HEK293 (cell line): Measurements from ENCODE around the gene TPGS2.

Source experiments
- KLF9 ChIP-seq: fragments of 450-650 bp; formaldehyde crosslinking; IDR thresholded peaks from 2 replicates; pipeline ENCODE4 v1.5.1; 2016; ENCODE audit warnings: missing biosample characterization, missing genetic modification characterization, low read depth
- OSR2 ChIP-seq: fragments of 450-650 bp; formaldehyde crosslinking; IDR thresholded peaks from 2 replicates; pipeline ENCODE4 v1.5.1; 2016; ENCODE audit warnings: missing biosample characterization, missing genetic modification characterization
- SCRT2 ChIP-seq: fragments of 450-650 bp; formaldehyde crosslinking; IDR thresholded peaks from 2 replicates; pipeline ENCODE4 v1.5.1; 2016; ENCODE audit warnings: missing biosample characterization, missing genetic modification characterization
- SP2 ChIP-seq: fragments of 450-650 bp; formaldehyde crosslinking; IDR thresholded peaks from 2 replicates; pipeline ENCODE4 v1.5.1; 2016; ENCODE audit warnings: missing biosample characterization, missing genetic modification characterization
- ZBTB48 ChIP-seq: fragments of 450-650 bp; formaldehyde crosslinking; IDR thresholded peaks from 2 replicates; pipeline ENCODE4 v1.5.1; 2016; ENCODE audit warnings: missing biosample characterization, missing genetic modification characterization
- ZFHX2 ChIP-seq: fragments of 450-650 bp; formaldehyde crosslinking; conservative IDR thresholded peaks from 2 replicates; pipeline ENCODE4 v1.5.1; 2016; ENCODE audit warnings: missing biosample characterization, missing genetic modification characterization
- ZNF2 ChIP-seq: fragments of 450-650 bp; formaldehyde crosslinking; IDR thresholded peaks from 2 replicates; pipeline ENCODE4 v1.5.1; 2016; ENCODE audit warnings: missing biosample characterization, missing genetic modification characterization
- ZNF221 ChIP-seq: fragments of 450-650 bp; formaldehyde crosslinking; IDR thresholded peaks from 2 replicates; pipeline ENCODE4 v1.5.1; 2017; ENCODE audit warnings: missing biosample characterization, missing genetic modification characterization, borderline replicate concordance
- ZNF223 ChIP-seq: fragments of 450-650 bp; formaldehyde crosslinking; IDR thresholded peaks from 2 replicates; pipeline ENCODE4 v1.5.1; 2016; ENCODE audit warnings: missing biosample characterization, missing genetic modification characterization
- ZNF302 ChIP-seq: fragments of 450-650 bp; formaldehyde crosslinking; IDR thresholded peaks from 2 replicates; pipeline ENCODE4 v1.5.1; 2016; ENCODE audit warnings: missing biosample characterization, missing genetic modification characterization, low read depth
- ZNF350 ChIP-seq: fragments of 450-650 bp; formaldehyde crosslinking; IDR thresholded peaks from 2 replicates; pipeline ENCODE4 v1.5.0; 2017; ENCODE audit warnings: missing biosample characterization, mild to moderate bottlenecking, missing genetic modification characterization
- ZNF37A ChIP-seq: fragments of 450-650 bp; IDR thresholded peaks from 2 replicates; pipeline ENCODE4 v1.5.1; 2018; ENCODE audit warnings: missing biosample characterization, missing genetic modification characterization
- ZNF701 ChIP-seq: fragments of 450-650 bp; formaldehyde crosslinking; IDR thresholded peaks from 2 replicates; pipeline ENCODE4 v1.5.1; 2016; ENCODE audit warnings: missing biosample characterization, missing genetic modification characterization
- ZNF785 ChIP-seq: fragments of 450-650 bp; formaldehyde crosslinking; IDR thresholded peaks from 2 replicates; pipeline ENCODE4 v1.5.1; 2016; ENCODE audit warnings: missing biosample characterization, missing genetic modification characterization
- ZNF791 ChIP-seq: fragments of 450-650 bp; formaldehyde crosslinking; IDR thresholded peaks from 2 replicates; pipeline ENCODE4 v1.5.1; 2016; ENCODE audit warnings: missing biosample characterization, missing genetic modification characterization
- ZSCAN30 ChIP-seq: fragments of 450-650 bp; IDR thresholded peaks from 2 replicates; pipeline ENCODE4 v1.5.1; 2018; ENCODE audit warnings: missing biosample characterization, mild to moderate bottlenecking, missing genetic modification characterization, moderate library complexity
- TF ChIP-seq, protein P1 (sequence below): fragments of 450-650 bp; formaldehyde crosslinking; IDR thresholded peaks from 2 replicates; pipeline ENCODE4 v1.5.1; 2017; ENCODE audit warnings: missing biosample characterization, missing genetic modification characterization
- TF ChIP-seq, protein P2 (sequence below): fragments of 450-650 bp; formaldehyde crosslinking; optimal IDR thresholded peaks from 2 replicates; pipeline ENCODE3; 2016; ENCODE audit warnings: missing biosample characterization, mild to moderate bottlenecking, missing genetic modification characterization
- TF ChIP-seq, protein P3 (sequence below): fragments of 450-650 bp; formaldehyde crosslinking; IDR thresholded peaks from 2 replicates; pipeline ENCODE4 v1.5.1; 2017; ENCODE audit warnings: missing biosample characterization, missing genetic modification characterization
- TF ChIP-seq, protein P4 (sequence below): fragments of 450-650 bp; formaldehyde crosslinking; IDR thresholded peaks from 2 replicates; pipeline ENCODE4 v1.5.1; 2016; ENCODE audit warnings: missing biosample characterization, missing genetic modification characterization
- TF ChIP-seq, protein P5 (sequence below): fragments of 450-650 bp; formaldehyde crosslinking; IDR thresholded peaks from 2 replicates; pipeline ENCODE4 v1.5.1; 2016; ENCODE audit warnings: missing biosample characterization, missing genetic modification characterization
- TF ChIP-seq, protein P6 (sequence below): fragments of 450-650 bp; formaldehyde crosslinking; IDR thresholded peaks from 2 replicates; pipeline ENCODE4 v1.5.1; 2016; ENCODE audit warnings: missing biosample characterization, missing genetic modification characterization, borderline replicate concordance
- TF ChIP-seq, protein P7 (sequence below): fragments of 450-650 bp; formaldehyde crosslinking; IDR thresholded peaks from 2 replicates; pipeline ENCODE4 v1.5.1; 2016; ENCODE audit warnings: missing biosample characterization, missing genetic modification characterization
- TF ChIP-seq, protein P8 (sequence below): fragments of 450-650 bp; formaldehyde crosslinking; IDR thresholded peaks from 2 replicates; pipeline ENCODE4 v1.5.1; 2016; ENCODE audit warnings: missing biosample characterization, missing genetic modification characterization

Gene TPGS2

DNA sequence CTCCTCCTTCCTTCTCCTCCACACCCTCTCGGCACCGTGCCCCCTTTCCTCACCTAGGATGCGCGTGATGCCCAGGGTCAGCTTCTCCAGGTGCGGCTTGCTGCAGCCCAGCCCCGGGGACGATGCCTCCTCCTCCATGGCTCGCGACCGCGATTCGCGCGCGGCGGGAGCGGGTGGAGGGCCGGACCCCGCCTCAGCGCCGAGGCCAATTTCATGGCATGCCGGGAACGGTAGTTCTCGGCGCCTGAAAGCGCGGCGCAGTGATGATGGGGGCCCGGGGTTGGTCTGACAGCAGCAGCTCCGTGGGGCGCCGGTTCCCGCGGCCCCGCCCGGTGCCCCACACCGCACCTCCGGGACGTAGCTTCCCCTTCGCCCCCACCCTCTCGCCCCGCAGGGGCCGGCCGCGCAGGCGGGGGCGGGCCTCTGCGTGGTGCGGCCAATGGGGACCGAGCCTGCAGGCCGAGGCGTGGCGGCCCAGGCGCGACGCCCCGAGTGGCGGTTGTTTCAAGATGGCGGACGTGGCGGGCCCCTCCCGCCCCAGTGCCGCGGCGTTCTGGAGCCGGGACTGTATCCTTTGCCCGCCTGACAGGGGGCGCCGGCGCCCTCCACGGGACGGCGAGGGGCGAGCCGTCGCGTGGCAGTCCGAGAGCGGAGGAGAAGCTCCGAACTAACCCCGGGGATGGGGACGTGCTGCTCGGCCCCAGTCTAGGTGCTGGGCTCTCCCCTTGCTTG is at the start of gene TPGS2, which contains the start of gene KIAA1328 (continued):
- TF ChIP-seq, protein P1, sequence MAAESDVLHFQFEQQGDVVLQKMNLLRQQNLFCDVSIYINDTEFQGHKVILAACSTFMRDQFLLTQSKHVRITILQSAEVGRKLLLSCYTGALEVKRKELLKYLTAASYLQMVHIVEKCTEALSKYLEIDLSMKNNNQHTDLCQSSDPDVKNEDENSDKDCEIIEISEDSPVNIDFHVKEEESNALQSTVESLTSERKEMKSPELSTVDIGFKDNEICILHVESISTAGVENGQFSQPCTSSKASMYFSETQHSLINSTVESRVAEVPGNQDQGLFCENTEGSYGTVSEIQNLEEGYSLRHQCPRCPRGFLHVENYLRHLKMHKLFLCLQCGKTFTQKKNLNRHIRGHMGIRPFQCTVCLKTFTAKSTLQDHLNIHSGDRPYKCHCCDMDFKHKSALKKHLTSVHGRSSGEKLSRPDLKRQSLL (tag by site-specific recombination) = peak; percentile 89
- TF ChIP-seq, protein P2, sequence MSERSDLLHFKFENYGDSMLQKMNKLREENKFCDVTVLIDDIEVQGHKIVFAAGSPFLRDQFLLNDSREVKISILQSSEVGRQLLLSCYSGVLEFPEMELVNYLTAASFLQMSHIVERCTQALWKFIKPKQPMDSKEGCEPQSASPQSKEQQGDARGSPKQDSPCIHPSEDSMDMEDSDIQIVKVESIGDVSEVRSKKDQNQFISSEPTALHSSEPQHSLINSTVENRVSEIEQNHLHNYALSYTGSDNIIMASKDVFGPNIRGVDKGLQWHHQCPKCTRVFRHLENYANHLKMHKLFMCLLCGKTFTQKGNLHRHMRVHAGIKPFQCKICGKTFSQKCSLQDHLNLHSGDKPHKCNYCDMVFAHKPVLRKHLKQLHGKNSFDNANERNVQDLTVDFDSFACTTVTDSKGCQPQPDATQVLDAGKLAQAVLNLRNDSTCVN (tag by site-specific recombination) = peak; percentile 96
- TF ChIP-seq OSR2 (tag by site-specific recombination) = no peak
- TF ChIP-seq ZNF791 = no peak
- no peak for TF ChIP-seq ZNF785 (tag by site-specific recombination)
- peak; percentile 35 for TF ChIP-seq SP2
- no peak; the same call in 1 of the 2 replicates for TF ChIP-seq KLF9 (tag by site-specific recombination)
- TF ChIP-seq, protein P3, sequence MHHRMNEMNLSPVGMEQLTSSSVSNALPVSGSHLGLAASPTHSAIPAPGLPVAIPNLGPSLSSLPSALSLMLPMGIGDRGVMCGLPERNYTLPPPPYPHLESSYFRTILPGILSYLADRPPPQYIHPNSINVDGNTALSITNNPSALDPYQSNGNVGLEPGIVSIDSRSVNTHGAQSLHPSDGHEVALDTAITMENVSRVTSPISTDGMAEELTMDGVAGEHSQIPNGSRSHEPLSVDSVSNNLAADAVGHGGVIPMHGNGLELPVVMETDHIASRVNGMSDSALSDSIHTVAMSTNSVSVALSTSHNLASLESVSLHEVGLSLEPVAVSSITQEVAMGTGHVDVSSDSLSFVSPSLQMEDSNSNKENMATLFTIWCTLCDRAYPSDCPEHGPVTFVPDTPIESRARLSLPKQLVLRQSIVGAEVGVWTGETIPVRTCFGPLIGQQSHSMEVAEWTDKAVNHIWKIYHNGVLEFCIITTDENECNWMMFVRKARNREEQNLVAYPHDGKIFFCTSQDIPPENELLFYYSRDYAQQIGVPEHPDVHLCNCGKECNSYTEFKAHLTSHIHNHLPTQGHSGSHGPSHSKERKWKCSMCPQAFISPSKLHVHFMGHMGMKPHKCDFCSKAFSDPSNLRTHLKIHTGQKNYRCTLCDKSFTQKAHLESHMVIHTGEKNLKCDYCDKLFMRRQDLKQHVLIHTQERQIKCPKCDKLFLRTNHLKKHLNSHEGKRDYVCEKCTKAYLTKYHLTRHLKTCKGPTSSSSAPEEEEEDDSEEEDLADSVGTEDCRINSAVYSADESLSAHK = no peak
- TF ChIP-seq ZNF302 (tag by site-specific recombination) = no peak
- TF ChIP-seq ZNF37A (tag by site-specific recombination) = no peak
- TF ChIP-seq, protein P4, sequence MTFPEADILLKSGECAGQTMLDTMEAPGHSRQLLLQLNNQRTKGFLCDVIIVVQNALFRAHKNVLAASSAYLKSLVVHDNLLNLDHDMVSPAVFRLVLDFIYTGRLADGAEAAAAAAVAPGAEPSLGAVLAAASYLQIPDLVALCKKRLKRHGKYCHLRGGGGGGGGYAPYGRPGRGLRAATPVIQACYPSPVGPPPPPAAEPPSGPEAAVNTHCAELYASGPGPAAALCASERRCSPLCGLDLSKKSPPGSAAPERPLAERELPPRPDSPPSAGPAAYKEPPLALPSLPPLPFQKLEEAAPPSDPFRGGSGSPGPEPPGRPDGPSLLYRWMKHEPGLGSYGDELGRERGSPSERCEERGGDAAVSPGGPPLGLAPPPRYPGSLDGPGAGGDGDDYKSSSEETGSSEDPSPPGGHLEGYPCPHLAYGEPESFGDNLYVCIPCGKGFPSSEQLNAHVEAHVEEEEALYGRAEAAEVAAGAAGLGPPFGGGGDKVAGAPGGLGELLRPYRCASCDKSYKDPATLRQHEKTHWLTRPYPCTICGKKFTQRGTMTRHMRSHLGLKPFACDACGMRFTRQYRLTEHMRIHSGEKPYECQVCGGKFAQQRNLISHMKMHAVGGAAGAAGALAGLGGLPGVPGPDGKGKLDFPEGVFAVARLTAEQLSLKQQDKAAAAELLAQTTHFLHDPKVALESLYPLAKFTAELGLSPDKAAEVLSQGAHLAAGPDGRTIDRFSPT (tag by site-specific recombination) = no peak
- no peak for TF ChIP-seq ZNF350 (tag by site-specific recombination)
- peak; percentile 90 for TF ChIP-seq ZSCAN30 (tag by site-specific recombination)
- TF ChIP-seq ZNF221 (tag by site-specific recombination) = no peak
- TF ChIP-seq SCRT2 (tag by site-specific recombination) = no peak
- TF ChIP-seq ZFHX2 (tag by site-specific recombination) = no peak
- TF ChIP-seq, protein P5, sequence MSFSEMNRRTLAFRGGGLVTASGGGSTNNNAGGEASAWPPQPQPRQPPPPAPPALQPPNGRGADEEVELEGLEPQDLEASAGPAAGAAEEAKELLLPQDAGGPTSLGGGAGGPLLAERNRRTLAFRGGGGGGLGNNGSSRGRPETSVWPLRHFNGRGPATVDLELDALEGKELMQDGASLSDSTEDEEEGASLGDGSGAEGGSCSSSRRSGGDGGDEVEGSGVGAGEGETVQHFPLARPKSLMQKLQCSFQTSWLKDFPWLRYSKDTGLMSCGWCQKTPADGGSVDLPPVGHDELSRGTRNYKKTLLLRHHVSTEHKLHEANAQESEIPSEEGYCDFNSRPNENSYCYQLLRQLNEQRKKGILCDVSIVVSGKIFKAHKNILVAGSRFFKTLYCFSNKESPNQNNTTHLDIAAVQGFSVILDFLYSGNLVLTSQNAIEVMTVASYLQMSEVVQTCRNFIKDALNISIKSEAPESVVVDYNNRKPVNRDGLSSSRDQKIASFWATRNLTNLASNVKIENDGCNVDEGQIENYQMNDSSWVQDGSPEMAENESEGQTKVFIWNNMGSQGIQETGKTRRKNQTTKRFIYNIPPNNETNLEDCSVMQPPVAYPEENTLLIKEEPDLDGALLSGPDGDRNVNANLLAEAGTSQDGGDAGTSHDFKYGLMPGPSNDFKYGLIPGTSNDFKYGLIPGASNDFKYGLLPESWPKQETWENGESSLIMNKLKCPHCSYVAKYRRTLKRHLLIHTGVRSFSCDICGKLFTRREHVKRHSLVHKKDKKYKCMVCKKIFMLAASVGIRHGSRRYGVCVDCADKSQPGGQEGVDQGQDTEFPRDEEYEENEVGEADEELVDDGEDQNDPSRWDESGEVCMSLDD (tag by site-specific recombination) = peak; percentile 72
- TF ChIP-seq, protein P6, sequence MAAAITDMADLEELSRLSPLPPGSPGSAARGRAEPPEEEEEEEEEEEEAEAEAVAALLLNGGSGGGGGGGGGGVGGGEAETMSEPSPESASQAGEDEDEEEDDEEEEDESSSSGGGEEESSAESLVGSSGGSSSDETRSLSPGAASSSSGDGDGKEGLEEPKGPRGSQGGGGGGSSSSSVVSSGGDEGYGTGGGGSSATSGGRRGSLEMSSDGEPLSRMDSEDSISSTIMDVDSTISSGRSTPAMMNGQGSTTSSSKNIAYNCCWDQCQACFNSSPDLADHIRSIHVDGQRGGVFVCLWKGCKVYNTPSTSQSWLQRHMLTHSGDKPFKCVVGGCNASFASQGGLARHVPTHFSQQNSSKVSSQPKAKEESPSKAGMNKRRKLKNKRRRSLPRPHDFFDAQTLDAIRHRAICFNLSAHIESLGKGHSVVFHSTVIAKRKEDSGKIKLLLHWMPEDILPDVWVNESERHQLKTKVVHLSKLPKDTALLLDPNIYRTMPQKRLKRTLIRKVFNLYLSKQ (tag by site-specific recombination) = no peak
- TF ChIP-seq, protein P7, sequence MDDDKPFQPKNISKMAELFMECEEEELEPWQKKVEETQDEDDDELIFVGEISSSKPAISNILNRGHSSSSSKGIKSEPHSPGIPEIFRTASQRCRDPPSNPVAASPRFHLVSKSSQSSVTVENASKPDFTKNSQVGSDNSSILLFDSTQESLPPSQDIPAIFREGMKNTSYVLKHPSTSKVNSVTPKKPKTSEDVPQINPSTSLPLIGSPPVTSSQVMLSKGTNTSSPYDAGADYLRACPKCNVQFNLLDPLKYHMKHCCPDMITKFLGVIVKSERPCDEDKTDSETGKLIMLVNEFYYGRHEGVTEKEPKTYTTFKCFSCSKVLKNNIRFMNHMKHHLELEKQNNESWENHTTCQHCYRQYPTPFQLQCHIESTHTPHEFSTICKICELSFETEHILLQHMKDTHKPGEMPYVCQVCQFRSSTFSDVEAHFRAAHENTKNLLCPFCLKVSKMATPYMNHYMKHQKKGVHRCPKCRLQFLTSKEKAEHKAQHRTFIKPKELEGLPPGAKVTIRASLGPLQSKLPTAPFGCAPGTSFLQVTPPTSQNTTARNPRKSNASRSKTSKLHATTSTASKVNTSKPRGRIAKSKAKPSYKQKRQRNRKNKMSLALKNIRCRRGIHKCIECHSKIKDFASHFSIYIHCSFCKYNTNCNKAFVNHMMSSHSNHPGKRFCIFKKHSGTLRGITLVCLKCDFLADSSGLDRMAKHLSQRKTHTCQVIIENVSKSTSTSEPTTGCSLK (tag by site-specific recombination) = no peak
- TF ChIP-seq, protein P8, sequence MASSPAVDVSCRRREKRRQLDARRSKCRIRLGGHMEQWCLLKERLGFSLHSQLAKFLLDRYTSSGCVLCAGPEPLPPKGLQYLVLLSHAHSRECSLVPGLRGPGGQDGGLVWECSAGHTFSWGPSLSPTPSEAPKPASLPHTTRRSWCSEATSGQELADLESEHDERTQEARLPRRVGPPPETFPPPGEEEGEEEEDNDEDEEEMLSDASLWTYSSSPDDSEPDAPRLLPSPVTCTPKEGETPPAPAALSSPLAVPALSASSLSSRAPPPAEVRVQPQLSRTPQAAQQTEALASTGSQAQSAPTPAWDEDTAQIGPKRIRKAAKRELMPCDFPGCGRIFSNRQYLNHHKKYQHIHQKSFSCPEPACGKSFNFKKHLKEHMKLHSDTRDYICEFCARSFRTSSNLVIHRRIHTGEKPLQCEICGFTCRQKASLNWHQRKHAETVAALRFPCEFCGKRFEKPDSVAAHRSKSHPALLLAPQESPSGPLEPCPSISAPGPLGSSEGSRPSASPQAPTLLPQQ (tag by site-specific recombination) = peak; percentile 84
- no peak for TF ChIP-seq ZBTB48 (tag by site-specific recombination)
- no peak for TF ChIP-seq ZNF701 (tag by site-specific recombination)
- peak; percentile 70; the same call in 1 of the 2 replicates for TF ChIP-seq ZNF2
- no peak for TF ChIP-seq ZNF223 (tag by site-specific recombination)
